Kidney epithelial cell (primary cell): ENCODE results near the gene PTK7. TPM values are rescaled to one million over a fixed set of nuclear protein-coding genes. Genes with fewer than 3 reads are reported as not detected.

Source experiments
- DNase-seq: peaks from one replicate; pipeline ENCODE4 v3.0.0-alpha.2; 2010; ENCODE audit warnings: low read depth
- H3K27me3 ChIP-seq: 2 replicates; pipeline ENCODE4 v1.6.0; 2011; ENCODE audit warnings: low read length; ENCODE audit not compliant: control insufficient read depth, insufficient read depth
- H3K36me3 ChIP-seq: 2 replicates; pipeline ENCODE4 v1.5.1; 2011; ENCODE audit warnings: low read length; ENCODE audit not compliant: control insufficient read depth, insufficient read depth
- H3K4me3 ChIP-seq: 2 replicates; pipeline ENCODE4 v1.5.1; 2011; ENCODE audit warnings: low read depth, mild to moderate bottlenecking, control low read depth, low read length
- total RNA-seq: library from RNA; depleted of rRNA; stranded (reverse); fragments of >200 nt; gene quantifications from 2 replicates; pipeline ENCODE4 v1.2.3, GENCODE V29; 2015
- TF ChIP-seq, protein P1 (sequence below): IDR thresholded peaks from 2 replicates; pipeline ENCODE4 v1.5.1; 2011; ENCODE audit warnings: mild to moderate bottlenecking, moderate library complexity, low read length, control low read depth, inconsistent platforms; ENCODE audit not compliant: insufficient read depth, poor library complexity, severe bottlenecking

Gene PTK7
- total RNA-seq, 1 donor from 2014 or later, result 169 TPM

DNA sequence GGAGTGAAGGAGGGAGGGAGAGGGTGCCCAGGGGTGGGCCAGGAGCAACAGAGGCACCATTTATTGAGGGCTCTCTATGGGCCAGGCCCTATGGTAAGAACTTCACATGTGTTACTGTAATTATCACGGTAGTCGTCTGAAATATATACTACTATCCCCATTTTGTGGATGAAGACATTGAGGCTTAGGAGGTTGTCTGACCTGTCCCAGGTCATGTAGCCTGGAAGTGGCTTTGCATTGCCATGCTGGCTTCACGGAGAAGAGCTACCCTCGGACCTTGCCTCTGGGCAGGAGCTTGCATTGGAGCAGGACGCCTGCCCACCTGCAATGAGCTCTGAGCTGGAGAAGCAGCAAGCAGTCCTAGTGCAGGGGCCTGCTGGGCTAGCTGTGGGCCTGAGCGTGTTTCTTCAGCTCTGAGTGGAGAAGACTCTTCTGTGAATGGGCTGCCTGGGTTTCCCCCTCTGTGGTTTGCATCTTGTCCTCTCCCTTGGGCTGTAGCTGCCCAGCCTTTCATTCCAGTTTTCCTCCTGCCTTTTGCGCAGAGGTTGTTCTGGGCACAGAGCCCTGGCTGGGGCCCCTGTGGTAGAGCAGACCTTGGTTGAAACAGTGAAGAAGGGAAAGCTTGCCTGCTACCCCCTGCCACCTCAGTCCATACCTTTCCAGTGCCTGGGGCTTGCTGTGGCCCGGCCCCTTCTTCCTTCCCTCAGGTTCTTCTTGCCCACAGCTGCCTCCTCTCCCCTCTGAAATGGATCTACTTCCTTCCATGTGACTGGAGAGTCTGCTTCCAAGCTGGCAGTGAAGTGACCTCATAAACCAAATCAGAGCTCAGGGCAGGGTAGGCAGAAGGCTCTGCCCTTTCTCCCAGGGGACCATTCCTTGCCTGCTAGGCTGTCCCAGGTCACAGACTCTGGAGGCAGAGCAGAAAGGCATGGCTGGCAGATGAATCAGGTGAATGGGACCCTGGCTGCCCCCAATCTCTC lies 70.9 kb downstream of the PTK7 start:
- TF ChIP-seq, protein P1, sequence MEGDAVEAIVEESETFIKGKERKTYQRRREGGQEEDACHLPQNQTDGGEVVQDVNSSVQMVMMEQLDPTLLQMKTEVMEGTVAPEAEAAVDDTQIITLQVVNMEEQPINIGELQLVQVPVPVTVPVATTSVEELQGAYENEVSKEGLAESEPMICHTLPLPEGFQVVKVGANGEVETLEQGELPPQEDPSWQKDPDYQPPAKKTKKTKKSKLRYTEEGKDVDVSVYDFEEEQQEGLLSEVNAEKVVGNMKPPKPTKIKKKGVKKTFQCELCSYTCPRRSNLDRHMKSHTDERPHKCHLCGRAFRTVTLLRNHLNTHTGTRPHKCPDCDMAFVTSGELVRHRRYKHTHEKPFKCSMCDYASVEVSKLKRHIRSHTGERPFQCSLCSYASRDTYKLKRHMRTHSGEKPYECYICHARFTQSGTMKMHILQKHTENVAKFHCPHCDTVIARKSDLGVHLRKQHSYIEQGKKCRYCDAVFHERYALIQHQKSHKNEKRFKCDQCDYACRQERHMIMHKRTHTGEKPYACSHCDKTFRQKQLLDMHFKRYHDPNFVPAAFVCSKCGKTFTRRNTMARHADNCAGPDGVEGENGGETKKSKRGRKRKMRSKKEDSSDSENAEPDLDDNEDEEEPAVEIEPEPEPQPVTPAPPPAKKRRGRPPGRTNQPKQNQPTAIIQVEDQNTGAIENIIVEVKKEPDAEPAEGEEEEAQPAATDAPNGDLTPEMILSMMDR, result no peak
- Histone ChIP-seq H3K36me3 (peaks cover 1% of the 10 kb centered on the region), H3K27me3 (no peaks in the 10 kb centered on the region), H3K4me3 (no peak overlapping the region)
- DNase-seq, result no peak

DNA sequence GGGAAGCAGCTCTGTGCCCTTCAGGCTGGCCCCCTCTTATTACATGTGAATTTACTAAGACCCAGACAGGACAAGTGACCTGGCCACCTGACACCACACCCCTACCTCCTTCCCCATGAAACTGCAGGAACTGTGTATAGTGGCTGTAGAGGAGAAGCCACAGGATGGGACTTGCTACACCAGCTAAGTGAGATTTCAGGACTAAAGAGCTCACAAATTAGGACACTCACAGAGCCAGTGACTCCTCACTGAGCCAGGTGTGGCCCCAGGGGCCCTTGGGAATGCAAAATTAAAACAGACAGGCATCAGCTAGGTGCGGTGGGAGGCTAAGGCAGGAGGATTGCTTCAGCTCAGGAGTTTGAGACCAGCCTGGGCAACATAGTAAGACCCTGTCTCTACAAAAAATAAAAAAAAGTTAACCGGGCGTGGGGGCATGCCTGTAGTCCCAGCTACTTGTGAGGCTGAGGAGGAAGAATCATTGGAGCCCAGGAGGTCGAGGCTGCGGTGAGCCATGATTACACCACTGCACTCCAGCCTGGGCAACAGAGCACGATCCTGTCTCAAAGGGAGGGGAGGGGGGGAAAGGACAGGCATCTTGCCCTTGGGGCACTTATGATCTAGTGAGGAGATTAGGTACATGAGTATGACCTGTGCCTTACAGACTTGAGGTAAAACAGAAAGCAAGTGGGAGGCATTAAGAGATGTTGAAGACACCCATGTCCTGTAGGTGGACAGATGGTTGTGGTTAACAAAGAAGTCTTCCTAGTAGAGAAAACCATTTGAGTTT lies 71.8 kb downstream of the PTK7 start:
- H3K27me3 ChIP-seq, result no peaks in the 10 kb centered on the region
- peaks cover 1% of the 10 kb centered on the region for H3K36me3 ChIP-seq
- TF ChIP-seq, protein P1, result no peak
- DNase-seq, result no peak
- no peak overlapping the region for H3K4me3 ChIP-seq

DNA sequence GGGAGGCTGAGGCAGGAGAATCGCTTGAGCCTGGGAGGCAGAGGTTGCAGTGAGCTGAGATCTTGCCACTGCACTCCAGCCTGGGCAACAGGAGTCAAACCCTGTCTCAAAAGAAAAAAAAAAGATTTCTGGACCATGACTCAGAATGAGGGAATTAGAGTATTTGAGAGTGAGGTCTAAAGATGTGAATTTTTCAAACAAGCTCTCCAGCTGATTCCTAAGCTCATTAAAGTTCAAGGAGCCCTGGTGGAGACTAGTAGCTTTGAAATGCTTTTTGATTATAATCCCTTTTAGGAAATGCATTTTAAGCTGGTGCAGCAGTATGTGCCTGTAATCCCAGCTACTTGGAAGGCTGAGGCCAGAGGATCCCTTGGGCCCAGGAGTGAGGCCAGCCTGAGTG lies 73.2 kb downstream of the PTK7 start:
- H3K4me3 ChIP-seq, result no peak overlapping the region
- H3K27me3 ChIP-seq, result no peaks in the 10 kb centered on the region
- H3K36me3 ChIP-seq, result peaks cover 1% of the 10 kb centered on the region
- TF ChIP-seq, protein P1, result no peak
- no peak for DNase-seq

DNA sequence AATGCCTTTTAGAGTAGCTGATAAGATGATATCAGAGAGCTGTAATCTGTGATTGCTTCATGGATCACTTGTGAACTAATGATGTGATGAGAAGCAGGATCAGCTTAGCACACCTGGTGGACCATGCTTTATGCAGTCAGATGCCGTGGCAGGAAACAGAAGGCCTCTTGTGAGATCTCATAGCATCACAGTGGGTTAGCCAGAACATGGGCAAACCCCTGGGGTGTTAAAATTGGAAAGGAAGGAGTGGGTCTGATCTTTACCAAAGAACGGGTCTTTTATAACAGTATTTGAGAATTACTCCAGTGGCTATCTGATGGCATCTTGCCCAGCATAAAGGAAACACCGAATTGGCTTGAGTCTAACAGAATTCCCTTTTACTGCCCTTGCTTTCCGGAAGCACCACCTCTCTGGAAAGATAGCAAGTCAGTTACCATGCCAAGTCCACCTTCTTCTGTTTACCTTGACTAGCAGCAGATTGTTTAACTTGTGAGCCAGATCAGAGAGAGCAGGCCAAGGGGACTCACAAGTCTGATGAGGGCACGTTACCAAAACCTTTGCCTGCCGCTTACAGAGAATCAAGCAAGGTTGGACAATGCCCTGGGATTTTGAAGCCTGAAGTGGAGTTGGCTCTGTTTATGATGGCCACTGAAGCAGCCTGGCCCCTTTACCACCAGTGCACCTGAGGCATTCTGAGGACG lies 74.1 kb downstream of the PTK7 start:
- TF ChIP-seq, protein P1, result no peak
- H3K27me3 ChIP-seq, result no peaks in the 10 kb centered on the region
- no peak overlapping the region for H3K4me3 ChIP-seq
- DNase-seq, result no peak
- peaks cover 1% of the 10 kb centered on the region for H3K36me3 ChIP-seq

DNA sequence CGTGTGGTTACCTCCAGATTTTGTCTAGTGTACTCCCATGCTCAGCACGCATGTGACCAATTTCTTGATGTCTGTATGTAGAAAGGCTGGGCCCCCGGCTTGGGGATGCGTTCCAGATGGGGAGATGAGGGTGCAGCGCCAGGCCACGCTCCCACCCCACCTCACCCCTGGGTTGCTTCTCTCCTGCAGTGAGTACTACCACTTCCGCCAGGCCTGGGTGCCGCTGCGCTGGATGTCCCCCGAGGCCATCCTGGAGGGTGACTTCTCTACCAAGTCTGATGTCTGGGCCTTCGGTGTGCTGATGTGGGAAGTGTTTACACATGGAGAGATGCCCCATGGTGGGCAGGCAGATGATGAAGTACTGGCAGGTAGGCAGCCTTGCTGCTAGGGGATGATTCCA lies 83.5 kb downstream of the PTK7 start:
- H3K36me3 ChIP-seq, result peaks cover 2% of the 10 kb centered on the region
- no peak overlapping the region for H3K4me3 ChIP-seq
- TF ChIP-seq, protein P1, result no peak
- H3K27me3 ChIP-seq, result no peaks in the 10 kb centered on the region
- DNase-seq, result no peak
